Stimulated activated CD8-positive, alpha-beta memory T cell treated with anti-CD3 and anti-CD28 coated beads, Interleukin-2, amount 100 ng/mL, for 48 hours (primary cell): ENCODE measurements around the gene EVPLL.
A peak's percentile ranks its signal among the peaks of the same experiment; 100 is the strongest.
"Not testable (repeated sequence)": the region's sequence is repeated elsewhere in the genome, so short reads cannot be mapped to it uniquely, and the experiment has no call there.

Experiments used
- DNase-seq, 2 donors: peaks; one replicate each; pipeline ENCODE4 v3.0.0-alpha.2; 2020; ENCODE audit warnings: low read depth in 2 of 2

Gene EVPLL

GRCh38 chr17:18377437-18378204, at the start of gene EVPLL:
Gene EVPLL, plus strand, starts transcription at chr17:18377778. Its CDS starts 3,160 bp downstream, at chr17:18380938.
- no peak for DNase-seq

- DNase-seq: no peak
Measured at GRCh38 chr17:18328643-18329204, 48.9 kb upstream of the EVPLL start.

- DNase-seq: no peak
Measured at GRCh38 chr17:18331879-18332278, 45.7 kb upstream of the EVPLL start.

- DNase-seq: no peak
Measured at GRCh38 chr17:18332909-18333489, 44.6 kb upstream of the EVPLL start.

- DNase-seq: not testable (repeated sequence)
Measured at GRCh38 chr17:18338158-18338557, 39.4 kb upstream of the EVPLL start.

- no peak for DNase-seq
Measured at GRCh38 chr17:18339933-18340332, 37.6 kb upstream of the EVPLL start.

GRCh38 chr17:18344021-18344420, 33.6 kb upstream of the EVPLL start:
- no peak for DNase-seq

GRCh38 chr17:18353541-18353940, 24.0 kb upstream of the EVPLL start:
- DNase-seq: no peak

- no peak for DNase-seq
Measured at GRCh38 chr17:18356624-18357023, 21.0 kb upstream of the EVPLL start.

- DNase-seq: no peak
Measured at GRCh38 chr17:18360518-18360917, 17.1 kb upstream of the EVPLL start.

- DNase-seq: no peak
Measured at GRCh38 chr17:18361837-18362697, 15.5 kb upstream of the EVPLL start.

GRCh38 chr17:18362698-18363100, 14.9 kb upstream of the EVPLL start:
- no peak for DNase-seq

- peak; percentile 89 to 93 for DNase-seq
Measured at GRCh38 chr17:18363101-18364049, 14.2 kb upstream of the EVPLL start, which contains the start of gene SHMT1. Gene SHMT1, minus strand, starts transcription at chr17:18363550. Its CDS starts 7,569 bp downstream, at chr17:18355981.

GRCh38 chr17:18364166-18364565, 13.4 kb upstream of the EVPLL start:
- no peak for DNase-seq

- DNase-seq: no peak
Measured at GRCh38 chr17:18368946-18369345, 8.6 kb upstream of the EVPLL start.

GRCh38 chr17:18370761-18371160, 6.8 kb upstream of the EVPLL start:
- DNase-seq: no peak

- no peak for DNase-seq
Measured at GRCh38 chr17:18371455-18371854, 6.1 kb upstream of the EVPLL start.

GRCh38 chr17:18373181-18373580, 4.4 kb upstream of the EVPLL start:
- not testable (repeated sequence) for DNase-seq

GRCh38 chr17:18374216-18374615, 3.4 kb upstream of the EVPLL start:
- no peak for DNase-seq

GRCh38 chr17:18378205-18378505, 577 bp downstream of the EVPLL start:
- DNase-seq: no peak

GRCh38 chr17:18378614-18379013, 1.0 kb downstream of the EVPLL start:
- DNase-seq: not testable (repeated sequence)
